Measurements from ENCODE around the gene EIF3J. TPM values are rescaled to one million over a fixed set of nuclear protein-coding genes. Genes with fewer than 3 reads are reported as not detected.
A peak's percentile ranks its signal among the peaks of the same experiment; 100 is the strongest.

Gene EIF3J
- total RNA-seq, 1 donor from 2014 or later = 78.9 TPM

GRCh38 chr15:44591326-44591725 lies 54.4 kb downstream of the EIF3J start:
- ATAC-seq (ENCODE audit: low read depth) (no peak), DNase-seq (no peak)
- H3K4me1 Mint-ChIP-seq = peaks cover 11% of the 10 kb centered on the region
- no peaks in the 10 kb centered on the region for H3K9me3 Mint-ChIP-seq
- CTCF ChIA-PET = interaction anchor here (0.7 kb wide), 1 partner anchor 194 kb away, joined by 3 read pairs; no protein-coding TSS in a partner anchor
- POLR2A ChIA-PET = no interaction called here
- intact Hi-C loops (cut with micrococcal nuclease) = no loop called here
- H3K27me3 Mint-ChIP-seq = no peaks in the 10 kb centered on the region
- no peak overlapping the region for H3K27ac Mint-ChIP-seq
- TF ChIP-seq CTCF (IDR thresholded peaks at IDR 0.05) = no peak
- H3K4me3 Mint-ChIP-seq = no peak overlapping the region
- H3K36me3 Mint-ChIP-seq (ENCODE audit: low read depth) = peaks cover 79% of the 10 kb centered on the region

GRCh38 chr15:44593042-44593736 lies 56.2 kb downstream of the EIF3J start:
- CTCF ChIA-PET = interaction anchor here (1.2 to 2.5 kb wide), 5 partner anchors 9 to 525 kb away, joined by 4 to 24 read pairs (median 5); partner anchors contain the start of genes SPG11 and TRIM69
- H3K27ac Mint-ChIP-seq = peak overlapping the region; percentile 63
- ATAC-seq (ENCODE audit: low read depth) (peak; percentile 62), DNase-seq (no peak)
- peaks cover 79% of the 10 kb centered on the region for H3K36me3 Mint-ChIP-seq (ENCODE audit: low read depth)
- POLR2A ChIA-PET = interaction anchor here (0.7 to 1.3 kb wide), 5 partner anchors 118 to 259 kb away, joined by 3 to 4 read pairs (median 3); partner anchors contain the start of genes B2M and PATL2
- H3K4me1 Mint-ChIP-seq = peaks cover 11% of the 10 kb centered on the region
- TF ChIP-seq CTCF (IDR thresholded peaks at IDR 0.05) = no peak
- no peaks in the 10 kb centered on the region for H3K27me3 Mint-ChIP-seq
- H3K9me3 Mint-ChIP-seq = no peaks in the 10 kb centered on the region
- H3K4me3 Mint-ChIP-seq = no peak overlapping the region
- intact Hi-C loops (cut with micrococcal nuclease) = loop anchor here (1.0 to 2.0 kb wide), 2 partner anchors 70 to 145 kb away; partner anchors contain the start of gene SPG11

- no peak overlapping the region for H3K4me3 Mint-ChIP-seq
- ATAC-seq (ENCODE audit: low read depth) = no peak
- no peak for TF ChIP-seq CTCF (IDR thresholded peaks at IDR 0.05)
- CTCF ChIA-PET = no interaction called here
- H3K4me1 Mint-ChIP-seq = peaks cover 11% of the 10 kb centered on the region
- peaks cover 70% of the 10 kb centered on the region for H3K36me3 Mint-ChIP-seq (ENCODE audit: low read depth)
- no peaks in the 10 kb centered on the region for H3K27me3 Mint-ChIP-seq
- DNase-seq = no peak
- H3K27ac Mint-ChIP-seq = peak overlapping the region; percentile 46
- intact Hi-C loops (cut with micrococcal nuclease) = no loop called here
- no peaks in the 10 kb centered on the region for H3K9me3 Mint-ChIP-seq
- POLR2A ChIA-PET = no interaction called here
These were observed 58.3 kb downstream of the EIF3J start for GRCh38 chr15:44595246-44595645.

GRCh38 chr15:44595656-44596510 lies 58.9 kb downstream of the EIF3J start:
- peaks cover 67% of the 10 kb centered on the region for H3K36me3 Mint-ChIP-seq (ENCODE audit: low read depth)

More at GRCh38 chr15:44595656-44596510, 58.9 kb downstream of the EIF3J start:
- H3K4me1 Mint-ChIP-seq = peaks cover 11% of the 10 kb centered on the region
- no peak overlapping the region for H3K4me3 Mint-ChIP-seq
- H3K27me3 Mint-ChIP-seq = no peaks in the 10 kb centered on the region
- no peak for TF ChIP-seq CTCF (IDR thresholded peaks at IDR 0.05)
- H3K27ac Mint-ChIP-seq = peak overlapping the region; percentile 65
- intact Hi-C loops (cut with micrococcal nuclease) = no loop called here
- no peaks in the 10 kb centered on the region for H3K9me3 Mint-ChIP-seq
- ChIA-PET CTCF (no interaction called here), POLR2A (no interaction called here)
- DNase-seq (no peak), ATAC-seq (ENCODE audit: low read depth) (no peak)

All from activated B cell treated with CpG ODN at 0.5 μM for 24 hours (primary cell).